ENCODE measurements around the gene NEDD1. TPM values are rescaled to one million over a fixed set of nuclear protein-coding genes. Genes with fewer than 3 reads are reported as not detected.

The NEDD1 gene, protein sequence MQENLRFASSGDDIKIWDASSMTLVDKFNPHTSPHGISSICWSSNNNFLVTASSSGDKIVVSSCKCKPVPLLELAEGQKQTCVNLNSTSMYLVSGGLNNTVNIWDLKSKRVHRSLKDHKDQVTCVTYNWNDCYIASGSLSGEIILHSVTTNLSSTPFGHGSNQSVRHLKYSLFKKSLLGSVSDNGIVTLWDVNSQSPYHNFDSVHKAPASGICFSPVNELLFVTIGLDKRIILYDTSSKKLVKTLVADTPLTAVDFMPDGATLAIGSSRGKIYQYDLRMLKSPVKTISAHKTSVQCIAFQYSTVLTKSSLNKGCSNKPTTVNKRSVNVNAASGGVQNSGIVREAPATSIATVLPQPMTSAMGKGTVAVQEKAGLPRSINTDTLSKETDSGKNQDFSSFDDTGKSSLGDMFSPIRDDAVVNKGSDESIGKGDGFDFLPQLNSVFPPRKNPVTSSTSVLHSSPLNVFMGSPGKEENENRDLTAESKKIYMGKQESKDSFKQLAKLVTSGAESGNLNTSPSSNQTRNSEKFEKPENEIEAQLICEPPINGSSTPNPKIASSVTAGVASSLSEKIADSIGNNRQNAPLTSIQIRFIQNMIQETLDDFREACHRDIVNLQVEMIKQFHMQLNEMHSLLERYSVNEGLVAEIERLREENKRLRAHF
- total RNA-seq: 21.2 and 36.1 TPM in 2 replicates

DNA sequence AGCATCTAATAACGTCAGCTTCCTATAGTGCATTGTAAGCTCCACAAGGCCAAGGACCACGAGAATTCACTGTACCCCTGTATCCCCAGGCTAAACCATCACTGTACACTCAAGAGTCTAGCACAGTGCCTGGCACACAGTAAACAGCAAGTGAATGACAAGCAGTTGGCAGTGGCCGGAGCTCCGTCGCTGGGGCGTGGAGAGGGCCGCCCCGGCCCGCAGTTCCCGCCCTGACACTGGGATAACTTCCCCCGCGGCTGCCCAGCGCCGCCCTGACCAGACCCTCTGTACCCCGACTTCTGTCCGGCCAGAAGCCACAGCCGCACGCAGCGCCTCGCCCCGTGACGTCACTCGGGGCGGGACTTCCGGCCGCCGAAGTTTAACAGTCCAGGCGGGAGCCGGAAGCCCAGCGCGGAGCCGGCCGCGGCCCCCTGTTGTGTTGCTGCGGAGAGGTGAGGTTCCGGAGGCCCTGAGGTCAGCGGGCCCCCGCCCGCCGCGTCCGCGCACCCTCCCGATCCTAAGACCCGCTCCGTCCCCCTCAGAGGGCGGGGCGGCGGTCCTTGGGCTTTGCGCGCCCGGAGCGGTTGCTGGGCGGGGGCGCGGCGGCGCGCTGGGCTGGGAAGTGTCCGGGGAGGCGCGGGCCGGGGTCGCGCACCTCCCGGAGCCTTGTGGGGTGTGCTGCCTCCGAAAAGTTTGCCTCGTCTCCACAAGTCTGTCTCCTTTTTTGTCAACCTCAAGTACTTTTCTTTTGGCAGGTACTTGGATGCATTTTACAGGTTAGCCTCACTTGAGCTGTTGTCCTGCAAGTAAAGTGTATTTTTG, at the start of gene NEDD1:
Gene NEDD1 (plus strand): TSS at position 409 of the 822 bp plus-strand sequence. CDS start 2,503 bp downstream, outside the sequence.

Data from smooth muscle cell of trachea (primary cell).